Measurements from ENCODE around the gene CARMIL3. TPM values are rescaled to one million over a fixed set of nuclear protein-coding genes. Genes with fewer than 3 reads are reported as not detected.
"Not testable (repeated sequence)": the region's sequence is repeated elsewhere in the genome, so short reads cannot be mapped to it uniquely, and the experiment has no call there.

Gene CARMIL3
- total RNA-seq, 1 donor, result 1.3 TPM

GRCh38 chr14:24036963-24037657, 14.7 kb upstream of the CARMIL3 start:
- not testable (repeated sequence) for DNase-seq (ENCODE audit: low read depth in 2 of 3, low spot score in 2 of 3)

GRCh38 chr14:24037658-24038037, 14.2 kb upstream of the CARMIL3 start:
- no peak for DNase-seq (ENCODE audit: low read depth in 2 of 3, low spot score in 2 of 3)

- no peak for DNase-seq (ENCODE audit: low read depth in 2 of 3, low spot score in 2 of 3)
Measured at GRCh38 chr14:24038686-24039085, 13.1 kb upstream of the CARMIL3 start.

GRCh38 chr14:24040692-24041091, 11.1 kb upstream of the CARMIL3 start:
- no peak for DNase-seq (ENCODE audit: low read depth in 2 of 3, low spot score in 2 of 3)

GRCh38 chr14:24042746-24043145, 9.1 kb upstream of the CARMIL3 start:
- no peak for DNase-seq (ENCODE audit: low read depth in 2 of 3, low spot score in 2 of 3)

- not testable (repeated sequence) for DNase-seq (ENCODE audit: low read depth in 2 of 3, low spot score in 2 of 3)
Measured at GRCh38 chr14:24049002-24049401, 2.8 kb upstream of the CARMIL3 start.

- not testable (repeated sequence) for DNase-seq (ENCODE audit: low read depth in 2 of 3, low spot score in 2 of 3)
Measured at GRCh38 chr14:24050753-24051152, 1.1 kb upstream of the CARMIL3 start.

GRCh38 chr14:24051176-24051788, 527 bp upstream of the CARMIL3 start:
- DNase-seq (ENCODE audit: low read depth in 2 of 3, low spot score in 2 of 3), result no peak

- DNase-seq (ENCODE audit: low read depth in 2 of 3, low spot score in 2 of 3), result no peak
Measured at GRCh38 chr14:24052656-24053547, 1.1 kb downstream of the CARMIL3 start.

GRCh38 chr14:24053548-24054323, 1.9 kb downstream of the CARMIL3 start:
- DNase-seq (ENCODE audit: low read depth in 2 of 3, low spot score in 2 of 3), result no peak

- DNase-seq (ENCODE audit: low read depth in 2 of 3, low spot score in 2 of 3), result no peak
Measured at GRCh38 chr14:24054324-24054641, 2.5 kb downstream of the CARMIL3 start.

- DNase-seq (ENCODE audit: low read depth in 2 of 3, low spot score in 2 of 3), result no peak
Measured at GRCh38 chr14:24054646-24055045, 2.8 kb downstream of the CARMIL3 start.

- no peak for DNase-seq (ENCODE audit: low read depth in 2 of 3, low spot score in 2 of 3)
Measured at GRCh38 chr14:24055971-24056799, 4.4 kb downstream of the CARMIL3 start.

GRCh38 chr14:24056800-24057184, 5.0 kb downstream of the CARMIL3 start:
- no peak for DNase-seq (ENCODE audit: low read depth in 2 of 3, low spot score in 2 of 3)

GRCh38 chr14:24057271-24057670, 5.5 kb downstream of the CARMIL3 start:
- DNase-seq (ENCODE audit: low read depth in 2 of 3, low spot score in 2 of 3), result no peak

- DNase-seq (ENCODE audit: low read depth in 2 of 3, low spot score in 2 of 3), result no peak
Measured at GRCh38 chr14:24057867-24058259, 6.1 kb downstream of the CARMIL3 start.

- peak in 1 of 3 donors; percentile 66 for DNase-seq (ENCODE audit: low read depth in 2 of 3, low spot score in 2 of 3)
Measured at GRCh38 chr14:24058260-24058950, 6.6 kb downstream of the CARMIL3 start.

GRCh38 chr14:24058951-24059475, 7.2 kb downstream of the CARMIL3 start:
- DNase-seq (ENCODE audit: low read depth in 2 of 3, low spot score in 2 of 3), result no peak

- no peak for DNase-seq (ENCODE audit: low read depth in 2 of 3, low spot score in 2 of 3)
Measured at GRCh38 chr14:24059841-24060388, 8.1 kb downstream of the CARMIL3 start.

Data from hematopoietic multipotent progenitor cell (in vitro differentiated cells).